ENCODE measurements around the gene EMP3. TPM values are rescaled to one million over a fixed set of nuclear protein-coding genes. Genes with fewer than 3 reads are reported as not detected.

The EMP3 gene
- total and polyA plus RNA-seq, 9 of the 15 experiments (the other 6 are each of a cell fraction or from before 2014, with no cell fraction given): 123 to 386 (median 296) TPM

- TF ChIP-seq, protein P1, sequence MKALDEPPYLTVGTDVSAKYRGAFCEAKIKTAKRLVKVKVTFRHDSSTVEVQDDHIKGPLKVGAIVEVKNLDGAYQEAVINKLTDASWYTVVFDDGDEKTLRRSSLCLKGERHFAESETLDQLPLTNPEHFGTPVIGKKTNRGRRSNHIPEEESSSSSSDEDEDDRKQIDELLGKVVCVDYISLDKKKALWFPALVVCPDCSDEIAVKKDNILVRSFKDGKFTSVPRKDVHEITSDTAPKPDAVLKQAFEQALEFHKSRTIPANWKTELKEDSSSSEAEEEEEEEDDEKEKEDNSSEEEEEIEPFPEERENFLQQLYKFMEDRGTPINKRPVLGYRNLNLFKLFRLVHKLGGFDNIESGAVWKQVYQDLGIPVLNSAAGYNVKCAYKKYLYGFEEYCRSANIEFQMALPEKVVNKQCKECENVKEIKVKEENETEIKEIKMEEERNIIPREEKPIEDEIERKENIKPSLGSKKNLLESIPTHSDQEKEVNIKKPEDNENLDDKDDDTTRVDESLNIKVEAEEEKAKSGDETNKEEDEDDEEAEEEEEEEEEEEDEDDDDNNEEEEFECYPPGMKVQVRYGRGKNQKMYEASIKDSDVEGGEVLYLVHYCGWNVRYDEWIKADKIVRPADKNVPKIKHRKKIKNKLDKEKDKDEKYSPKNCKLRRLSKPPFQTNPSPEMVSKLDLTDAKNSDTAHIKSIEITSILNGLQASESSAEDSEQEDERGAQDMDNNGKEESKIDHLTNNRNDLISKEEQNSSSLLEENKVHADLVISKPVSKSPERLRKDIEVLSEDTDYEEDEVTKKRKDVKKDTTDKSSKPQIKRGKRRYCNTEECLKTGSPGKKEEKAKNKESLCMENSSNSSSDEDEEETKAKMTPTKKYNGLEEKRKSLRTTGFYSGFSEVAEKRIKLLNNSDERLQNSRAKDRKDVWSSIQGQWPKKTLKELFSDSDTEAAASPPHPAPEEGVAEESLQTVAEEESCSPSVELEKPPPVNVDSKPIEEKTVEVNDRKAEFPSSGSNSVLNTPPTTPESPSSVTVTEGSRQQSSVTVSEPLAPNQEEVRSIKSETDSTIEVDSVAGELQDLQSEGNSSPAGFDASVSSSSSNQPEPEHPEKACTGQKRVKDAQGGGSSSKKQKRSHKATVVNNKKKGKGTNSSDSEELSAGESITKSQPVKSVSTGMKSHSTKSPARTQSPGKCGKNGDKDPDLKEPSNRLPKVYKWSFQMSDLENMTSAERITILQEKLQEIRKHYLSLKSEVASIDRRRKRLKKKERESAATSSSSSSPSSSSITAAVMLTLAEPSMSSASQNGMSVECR (CRISPR knock-in tag; IDR thresholded peaks at IDR 0.05): no peak
- TF ChIP-seq, protein P2, sequence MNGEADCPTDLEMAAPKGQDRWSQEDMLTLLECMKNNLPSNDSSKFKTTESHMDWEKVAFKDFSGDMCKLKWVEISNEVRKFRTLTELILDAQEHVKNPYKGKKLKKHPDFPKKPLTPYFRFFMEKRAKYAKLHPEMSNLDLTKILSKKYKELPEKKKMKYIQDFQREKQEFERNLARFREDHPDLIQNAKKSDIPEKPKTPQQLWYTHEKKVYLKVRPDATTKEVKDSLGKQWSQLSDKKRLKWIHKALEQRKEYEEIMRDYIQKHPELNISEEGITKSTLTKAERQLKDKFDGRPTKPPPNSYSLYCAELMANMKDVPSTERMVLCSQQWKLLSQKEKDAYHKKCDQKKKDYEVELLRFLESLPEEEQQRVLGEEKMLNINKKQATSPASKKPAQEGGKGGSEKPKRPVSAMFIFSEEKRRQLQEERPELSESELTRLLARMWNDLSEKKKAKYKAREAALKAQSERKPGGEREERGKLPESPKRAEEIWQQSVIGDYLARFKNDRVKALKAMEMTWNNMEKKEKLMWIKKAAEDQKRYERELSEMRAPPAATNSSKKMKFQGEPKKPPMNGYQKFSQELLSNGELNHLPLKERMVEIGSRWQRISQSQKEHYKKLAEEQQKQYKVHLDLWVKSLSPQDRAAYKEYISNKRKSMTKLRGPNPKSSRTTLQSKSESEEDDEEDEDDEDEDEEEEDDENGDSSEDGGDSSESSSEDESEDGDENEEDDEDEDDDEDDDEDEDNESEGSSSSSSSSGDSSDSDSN (IDR thresholded peaks at IDR 0.05; ENCODE audit: borderline replicate concordance in 1 of 2, low read depth in 2 of 2, low read length in 2 of 2): no peak
- TF ChIP-seq MCM7 (IDR thresholded peaks at IDR 0.05): no peak
Measured at GRCh38 chr19:48283908-48284307, 41.4 kb upstream of the EMP3 start (continued).

- Histone ChIP-seq H3K79me2 (ENCODE audit: control insufficient read depth, insufficient read depth, low read length) (no peaks in the 10 kb centered on the region), H3K4me2 (ENCODE audit: insufficient read depth, low read length) (no peak overlapping the region), H3K4me3 (no peak overlapping the region), H3K9me1 (ENCODE audit: control insufficient read depth, insufficient read depth, low read length) (no peaks in the 10 kb centered on the region), H3K9me3 (replicated peaks; ENCODE audit: control insufficient read depth, insufficient read depth, low read depth, low read length) (peaks cover 6% of the 10 kb centered on the region), H4K20me1 (replicated peaks; ENCODE audit: control insufficient read depth, insufficient read depth, low read length) (no peaks in the 10 kb centered on the region), H3K36me3 (ENCODE audit: control insufficient read depth, insufficient read depth, low read length) (no peaks in the 10 kb centered on the region), H3K27ac (ENCODE audit: extremely low read depth, low read depth, low read length) (no peak overlapping the region), H2AFZ (ENCODE audit: low read depth, low read length) (no peak overlapping the region), H3K27me3 (ENCODE audit: control insufficient read depth in 2 of 2, insufficient read depth in 2 of 2, low read length in 2 of 2) (peaks cover 0 to 8% of the 10 kb centered on the region in 2 experiments; a peak in 2 of 5 replicates), H3K4me1 (replicated peaks in 1 of 2; ENCODE audit: control insufficient read depth in 2 of 2, insufficient read depth in 2 of 2, low read length in 2 of 2) (no peaks in the 10 kb centered on the region; a peak in 1 of 5 replicates), H3K9ac (ENCODE audit: insufficient read depth in 1 of 2, low read depth in 2 of 2, low read length in 2 of 2) (no peak overlapping the region)
- ATAC-seq: no peak
- ChIA-PET POLR2A (no interaction called here), CTCF (ENCODE audit: low intra/inter-chr PET ratio) (no interaction called here)
- TF ChIP-seq NR1H2 (CRISPR knock-in tag; IDR thresholded peaks at IDR 0.05): no peak
- TF ChIP-seq U2AF1 (optimal IDR thresholded peaks at IDR 0.05; ENCODE audit: low read depth, low read length): no peak
- TF ChIP-seq POLR2H (tag; IDR thresholded peaks at IDR 0.05; ENCODE audit: low read depth): no peak
- no peak for TF ChIP-seq NR2F6 (CRISPR knock-in tag; IDR thresholded peaks at IDR 0.05)
- no peak for TF ChIP-seq EP400 (IDR thresholded peaks at IDR 0.05)
- TF ChIP-seq ESRRA (IDR thresholded peaks at IDR 0.05; ENCODE audit: borderline replicate concordance, low read depth): no peak
- TF ChIP-seq EHMT2 (IDR thresholded peaks at IDR 0.05): no peak
- in situ Hi-C loops (cut with MboI) (no loop called here), intact Hi-C loops (cut with micrococcal nuclease) (no loop called here)
- BruUV-seq (replicated peaks): no TSS peak
- DNase-seq (ENCODE audit: extremely low read depth in 1 of 4, low spot score in 3 of 4): no peak
- no peak for FAIRE-seq
- WGBS (ENCODE audit: insufficient coverage, low coverage, missing lambda C conversion rate): 9% methylated on average over 4 of the region's 4 CpGs
Measured at GRCh38 chr19:48284896-48285295, 40.5 kb upstream of the EMP3 start.

Measured in K562 (cell line).